ENCODE measurements around the gene FSHR.

FSHR gene

DNA sequence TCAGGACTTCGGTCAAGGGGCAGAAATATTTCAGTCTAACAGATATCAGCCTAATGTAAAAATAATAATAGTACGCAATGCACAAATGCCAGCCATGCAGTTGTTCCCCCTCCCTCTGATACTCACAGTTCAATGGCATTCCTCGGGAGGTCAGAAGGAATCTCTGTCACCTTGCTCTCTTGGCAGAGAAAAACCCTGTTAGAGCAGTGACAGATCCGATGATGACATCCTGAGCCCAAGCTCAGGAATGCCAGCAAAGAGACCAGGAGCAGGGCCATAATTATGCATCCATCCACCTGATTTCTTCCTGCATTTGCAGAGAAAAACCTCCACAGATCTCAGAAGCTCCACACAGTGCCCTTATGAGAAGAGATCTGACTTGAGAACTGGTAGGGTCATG is at the start of gene FSHR:
Gene FSHR (minus strand): TSS at position 376 of the 400 bp plus-strand sequence. CDS start 98 bp downstream, at position 278.
- no peak for DNase-seq (ENCODE audit: low read depth, low spot score)

GRCh38 chr2:49199266-49199665 is 45.0 kb upstream of the FSHR start:
- no peak for DNase-seq (ENCODE audit: low read depth, low spot score)

- DNase-seq (ENCODE audit: low read depth, low spot score) = no peak
These were observed 40.4 kb upstream of the FSHR start for GRCh38 chr2:49194701-49195100.

- DNase-seq (ENCODE audit: low read depth, low spot score) = no peak
These were observed 37.7 kb upstream of the FSHR start for GRCh38 chr2:49192036-49192435.

- DNase-seq (ENCODE audit: low read depth, low spot score) = no peak
These were observed 35.4 kb upstream of the FSHR start for GRCh38 chr2:49189512-49190225.

- DNase-seq (ENCODE audit: low read depth, low spot score) = no peak
These were observed 31.8 kb upstream of the FSHR start for GRCh38 chr2:49186050-49186648.

DNA sequence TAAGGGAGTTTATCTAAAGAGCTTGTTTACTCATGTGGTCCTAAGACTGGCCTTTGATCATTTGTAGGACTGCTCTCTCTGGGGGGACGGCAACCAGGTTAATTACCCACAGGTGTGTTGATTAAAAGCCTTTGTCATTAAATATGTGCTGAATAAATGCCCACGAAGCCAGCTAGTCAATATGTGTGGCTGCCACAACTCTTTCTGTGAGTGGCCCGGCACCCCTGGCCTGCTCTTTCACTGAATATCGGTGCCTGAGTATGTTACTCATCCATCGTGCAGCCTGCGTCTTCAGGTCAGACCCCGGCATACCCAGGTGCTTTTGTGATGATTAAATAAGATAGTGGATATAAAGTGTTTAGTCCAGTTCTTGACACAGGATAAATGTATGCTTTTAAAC is 24.3 kb upstream of the FSHR start:
- DNase-seq (ENCODE audit: low read depth, low spot score) = no peak

DNA sequence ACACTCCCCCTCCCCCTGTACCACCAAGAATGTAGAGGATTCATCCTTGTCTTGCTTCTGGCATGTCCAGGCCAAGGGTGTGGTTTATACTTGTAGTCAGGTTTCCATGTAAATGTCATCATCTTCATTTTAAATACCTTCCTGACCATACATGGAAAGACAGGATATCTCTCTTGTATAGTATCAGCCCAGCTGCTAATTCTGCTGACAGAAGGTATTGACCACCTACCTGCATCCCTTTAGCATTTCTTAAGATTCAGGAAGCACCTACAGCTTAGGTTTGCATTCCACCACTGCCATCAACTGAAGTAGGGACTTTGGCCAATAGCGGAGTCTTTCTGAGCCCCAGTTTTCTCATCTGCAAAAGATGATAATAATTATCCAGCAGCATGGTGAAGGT is 22.9 kb upstream of the FSHR start:
- no peak for DNase-seq (ENCODE audit: low read depth, low spot score)

DNA sequence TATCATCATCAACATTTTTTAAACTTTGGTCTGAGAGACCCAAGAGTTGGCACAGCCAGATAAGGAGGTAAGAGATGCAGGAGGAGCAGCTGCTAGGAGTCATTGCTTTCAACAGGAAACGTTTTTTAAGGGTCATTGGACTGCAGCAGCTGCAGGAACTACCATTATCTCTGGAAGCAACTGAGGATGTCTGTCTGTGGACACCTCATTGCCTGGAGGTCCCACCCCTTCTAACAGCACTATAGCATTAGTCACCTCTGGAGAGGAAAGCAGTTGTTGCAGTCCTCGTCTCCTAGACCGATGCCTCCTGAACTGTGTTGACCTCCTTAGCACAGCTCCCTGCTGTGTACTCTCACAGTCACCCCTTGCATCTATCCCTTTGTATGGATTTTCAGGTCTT is 21.5 kb upstream of the FSHR start:
- no peak for DNase-seq (ENCODE audit: low read depth, low spot score)

DNA sequence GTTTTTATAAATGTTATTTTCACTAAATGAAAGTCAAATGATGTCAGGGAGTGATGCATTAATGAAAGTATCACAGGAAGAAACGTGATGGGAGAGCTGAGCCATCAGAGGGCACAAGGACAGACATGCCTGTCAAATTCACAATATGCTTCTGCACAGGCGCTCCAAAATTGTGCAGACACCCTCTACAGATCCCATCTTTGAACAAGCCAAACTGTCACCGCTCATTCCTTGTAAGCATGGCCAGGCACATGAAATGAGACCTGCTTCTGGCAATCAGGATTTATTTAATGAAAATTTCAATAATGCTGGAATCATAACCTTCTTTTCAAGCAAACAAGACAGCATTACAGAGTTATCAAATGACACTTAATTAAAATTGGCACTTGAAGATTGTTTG is 20.4 kb upstream of the FSHR start:
- DNase-seq (ENCODE audit: low read depth, low spot score) = no peak

- DNase-seq (ENCODE audit: low read depth, low spot score) = no peak
These were observed 12.8 kb upstream of the FSHR start for GRCh38 chr2:49167131-49167530.

GRCh38 chr2:49165662-49166061 is 11.3 kb upstream of the FSHR start:
- no peak for DNase-seq (ENCODE audit: low read depth, low spot score)

DNA sequence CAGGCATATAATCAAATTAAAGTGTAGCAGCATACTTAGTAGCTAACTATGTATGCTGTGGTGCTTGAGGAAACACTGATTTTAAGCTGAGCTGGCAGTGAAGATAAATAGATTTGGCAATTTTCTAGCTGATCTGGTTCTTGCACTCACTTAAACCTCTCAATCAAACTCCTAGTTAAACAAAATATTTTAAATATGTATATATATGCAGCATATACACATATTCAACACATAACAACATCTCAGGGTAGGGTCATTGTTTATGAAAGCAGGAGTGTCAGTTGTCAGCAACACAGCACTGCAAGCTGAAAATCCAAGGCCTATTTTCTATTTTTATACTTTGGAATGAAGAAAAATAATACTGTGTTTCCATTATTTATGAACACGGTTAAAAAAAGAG is 10.4 kb upstream of the FSHR start:
- no peak for DNase-seq (ENCODE audit: low read depth, low spot score)

DNA sequence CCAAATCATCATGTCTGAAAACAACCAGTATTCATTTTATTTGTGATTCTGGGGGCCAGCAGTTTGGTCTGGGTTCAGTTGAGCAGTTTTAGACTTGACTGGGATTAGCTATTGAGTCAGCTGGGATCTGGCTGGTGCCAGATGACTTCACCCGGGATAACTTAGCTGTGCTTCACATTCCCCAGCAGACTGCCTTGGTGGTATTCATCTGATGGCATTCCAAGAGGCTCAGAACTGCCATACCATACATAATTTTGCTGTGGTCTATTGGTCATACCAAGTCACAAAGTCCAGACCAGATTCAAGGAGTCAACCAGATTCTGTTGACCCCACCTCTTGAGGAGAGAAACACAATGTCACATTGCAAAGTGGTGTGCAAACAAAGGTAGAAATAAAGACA is 7.8 kb upstream of the FSHR start:
- DNase-seq (ENCODE audit: low read depth, low spot score) = peak; percentile 36

DNA sequence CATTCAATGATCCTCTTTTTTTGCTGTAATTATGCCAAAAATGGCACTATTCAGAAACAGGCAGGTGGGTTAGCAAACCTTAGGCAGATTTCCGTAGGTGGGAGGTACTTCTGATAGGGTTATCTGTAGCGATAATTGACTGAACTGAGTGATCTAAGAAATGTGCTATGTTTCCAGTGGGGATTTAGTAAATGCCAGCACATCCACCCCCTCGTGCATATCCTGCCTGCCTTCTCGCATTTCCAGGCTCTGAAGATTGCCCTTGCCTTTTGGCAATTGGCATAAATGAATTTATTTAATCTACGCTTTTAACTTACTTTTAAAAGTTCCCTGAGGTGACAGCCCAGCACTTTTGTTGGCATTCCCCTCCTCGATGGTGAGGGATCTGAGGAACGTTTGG is 576 bp upstream of the FSHR start:
- no peak for DNase-seq (ENCODE audit: low read depth, low spot score)

DNA sequence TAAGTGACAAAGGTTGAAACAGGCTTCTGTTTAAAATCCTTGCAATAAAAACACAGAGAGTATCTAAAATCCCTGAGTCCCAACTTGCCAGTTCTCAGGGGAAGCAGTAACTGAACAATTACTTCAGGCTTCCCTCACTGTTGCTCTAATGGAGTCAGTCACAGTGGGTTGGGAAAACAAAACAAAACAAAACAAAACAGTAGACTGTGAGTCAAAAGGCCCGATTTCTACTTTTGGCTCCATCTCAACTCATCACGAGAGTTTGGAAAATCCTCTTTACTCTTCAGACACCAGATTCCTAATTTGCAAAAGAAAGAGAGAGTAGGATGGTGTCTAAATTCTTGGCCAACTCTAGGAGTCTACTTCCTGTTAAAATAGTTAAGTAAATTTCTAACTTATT is 1.1 kb downstream of the FSHR start:
- DNase-seq (ENCODE audit: low read depth, low spot score) = no peak

GRCh38 chr2:49152824-49153223 is 1.5 kb downstream of the FSHR start:
- DNase-seq (ENCODE audit: low read depth, low spot score) = no peak

DNA sequence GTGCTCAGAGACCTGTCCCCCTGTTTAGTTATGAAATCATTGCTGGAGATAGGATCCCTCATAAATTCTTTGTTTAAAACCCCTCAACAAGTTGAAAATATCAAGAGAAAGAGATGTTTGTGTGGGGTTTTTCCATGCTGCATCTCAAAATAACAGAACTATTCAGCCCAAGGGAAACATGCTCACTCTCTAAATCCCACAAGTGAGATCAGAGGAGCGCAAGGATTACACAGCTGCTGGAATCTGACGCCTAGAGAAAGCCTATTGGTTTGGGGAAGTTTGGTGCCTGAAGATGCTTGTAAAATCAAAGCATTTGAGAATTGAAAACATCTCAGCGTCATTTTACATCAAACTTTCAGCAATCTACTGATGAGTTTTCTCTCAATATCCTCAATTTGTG is 7.9 kb downstream of the FSHR start:
- DNase-seq (ENCODE audit: low read depth, low spot score) = no peak

DNA sequence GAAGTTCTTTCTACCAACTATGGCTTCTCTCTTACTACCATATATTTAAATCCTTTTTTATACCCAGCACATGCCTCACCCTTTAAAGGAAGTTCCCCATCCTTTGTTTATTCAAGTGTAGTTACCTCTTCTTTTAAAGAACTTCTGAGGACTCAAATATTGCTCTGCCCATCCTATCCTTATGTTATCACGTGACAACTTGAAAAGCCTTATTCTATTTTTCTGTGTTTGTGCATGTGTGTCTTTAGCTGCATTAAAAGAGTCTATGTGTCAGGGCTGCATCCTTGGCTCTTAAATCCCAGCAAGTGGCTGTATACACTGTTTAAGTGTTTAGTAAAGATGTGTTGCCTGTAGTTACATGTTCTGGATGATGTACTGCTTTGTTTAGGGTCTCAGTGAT is 22.5 kb downstream of the FSHR start:
- no peak for DNase-seq (ENCODE audit: low read depth, low spot score)

DNA sequence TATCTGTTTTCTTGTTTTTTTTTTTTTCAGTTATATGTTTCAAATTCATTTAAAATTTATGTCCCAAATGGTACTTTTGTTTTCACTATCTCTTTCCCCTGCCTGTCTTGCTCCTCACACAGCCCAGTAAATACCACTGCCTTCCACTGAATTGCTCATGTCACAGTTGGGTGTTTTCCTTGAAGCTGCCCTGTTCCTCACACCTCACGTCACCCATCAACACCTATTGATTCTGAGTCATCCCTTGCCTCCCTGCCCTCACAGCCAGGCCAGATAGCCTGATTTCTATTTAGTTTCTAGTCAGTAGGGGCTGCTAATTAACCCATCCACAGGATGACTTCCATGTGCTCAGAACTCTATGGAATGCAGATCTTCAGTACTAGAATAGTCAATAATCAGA is 25.3 kb downstream of the FSHR start:
- DNase-seq (ENCODE audit: low read depth, low spot score) = peak; percentile 18

- no peak for DNase-seq (ENCODE audit: low read depth, low spot score)
These were observed 30.7 kb downstream of the FSHR start for GRCh38 chr2:49123600-49123999.

GRCh38 chr2:49122107-49122506 is 32.2 kb downstream of the FSHR start:
- no peak for DNase-seq (ENCODE audit: low read depth, low spot score)

- no peak for DNase-seq (ENCODE audit: low read depth, low spot score)
These were observed 41.3 kb downstream of the FSHR start for GRCh38 chr2:49113046-49113445.

GRCh38 chr2:49111456-49111855 is 42.9 kb downstream of the FSHR start:
- no peak for DNase-seq (ENCODE audit: low read depth, low spot score)
